ENCODE measurements around the gene MYPOP. TPM values are rescaled to one million over a fixed set of nuclear protein-coding genes. Genes with fewer than 3 reads are reported as not detected.
"Not testable (repeated sequence)": the region's sequence is repeated elsewhere in the genome, so short reads cannot be mapped to it uniquely, and the experiment has no call there.

The MYPOP gene
- total RNA-seq, 1 experiment from 2014 or later = 13.6 TPM

DNA sequence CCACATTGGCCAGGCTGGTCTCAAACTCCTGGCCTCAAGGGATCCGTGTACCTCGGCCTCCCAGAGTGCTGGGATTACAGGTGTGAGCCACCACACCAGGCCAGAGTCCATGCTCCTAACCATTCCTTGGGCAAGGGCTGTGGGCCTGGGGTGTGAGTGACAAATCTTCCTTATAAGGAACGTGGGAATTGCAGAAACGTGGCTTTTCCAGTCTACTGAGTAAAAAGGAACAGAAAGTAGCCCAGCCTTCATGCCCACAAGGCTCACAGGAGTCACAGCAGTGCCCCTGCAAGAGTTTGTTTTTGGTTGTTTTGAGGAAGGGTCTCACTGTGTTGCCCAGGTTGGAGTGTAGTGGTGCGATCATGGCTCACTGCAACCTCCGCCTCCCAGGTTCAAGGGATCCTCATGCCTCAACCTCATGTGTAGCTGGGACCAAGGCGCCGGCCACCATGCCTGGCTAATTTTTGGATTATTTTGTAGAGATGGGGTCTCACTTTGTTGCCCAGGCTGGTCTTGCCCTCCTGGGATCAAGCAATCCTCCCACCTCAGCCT, 5.1 kb downstream of the MYPOP start:
- H3K9me2 ChIP-seq (ENCODE audit: insufficient read depth) = no peaks in the 10 kb centered on the region
- H3K4me3 ChIP-seq = no peak overlapping the region
- no peaks in the 10 kb centered on the region for H3K27me3 ChIP-seq (ENCODE audit: insufficient read depth, low read depth)
- DNase-seq = no peak
- BruUV-seq (replicated peaks) = no TSS peak
- H3K4me1 ChIP-seq (replicated peaks; ENCODE audit: insufficient read depth) = peaks cover 11% of the 10 kb centered on the region
- ChIA-PET POLR2A (ENCODE audit: unreplicated experiment) (interaction anchor here (0.6 kb wide), 1 partner anchor 118 kb away, joined by 3 read pairs; no protein-coding TSS in a partner anchor), CTCF (interaction anchor here (0.6 kb wide), 1 partner anchor 89 kb away, joined by 3 read pairs; no protein-coding TSS in a partner anchor)
- peaks cover 17% of the 10 kb centered on the region for H3K79me2 ChIP-seq (ENCODE audit: low read depth)
- H3K4me2 ChIP-seq = no peak overlapping the region
- H4K20me1 ChIP-seq (ENCODE audit: insufficient read depth) = no peaks in the 10 kb centered on the region
- H3K9me3 ChIP-seq (ENCODE audit: insufficient read depth, low read depth) = no peaks in the 10 kb centered on the region
- peaks cover 19% of the 10 kb centered on the region; the same call in 1 of the 2 replicates for H3F3A ChIP-seq (ENCODE audit: insufficient read depth, low read depth)
- no peak overlapping the region for H3K27ac ChIP-seq
- intact Hi-C loops (cut with micrococcal nuclease; ENCODE audit: unreplicated experiment) = no loop called here
- no peak overlapping the region for H2AFZ ChIP-seq
- no peak for TF ChIP-seq EZH2 (IDR thresholded peaks at IDR 0.05; ENCODE audit: low read depth)
- TF ChIP-seq, protein P1, sequence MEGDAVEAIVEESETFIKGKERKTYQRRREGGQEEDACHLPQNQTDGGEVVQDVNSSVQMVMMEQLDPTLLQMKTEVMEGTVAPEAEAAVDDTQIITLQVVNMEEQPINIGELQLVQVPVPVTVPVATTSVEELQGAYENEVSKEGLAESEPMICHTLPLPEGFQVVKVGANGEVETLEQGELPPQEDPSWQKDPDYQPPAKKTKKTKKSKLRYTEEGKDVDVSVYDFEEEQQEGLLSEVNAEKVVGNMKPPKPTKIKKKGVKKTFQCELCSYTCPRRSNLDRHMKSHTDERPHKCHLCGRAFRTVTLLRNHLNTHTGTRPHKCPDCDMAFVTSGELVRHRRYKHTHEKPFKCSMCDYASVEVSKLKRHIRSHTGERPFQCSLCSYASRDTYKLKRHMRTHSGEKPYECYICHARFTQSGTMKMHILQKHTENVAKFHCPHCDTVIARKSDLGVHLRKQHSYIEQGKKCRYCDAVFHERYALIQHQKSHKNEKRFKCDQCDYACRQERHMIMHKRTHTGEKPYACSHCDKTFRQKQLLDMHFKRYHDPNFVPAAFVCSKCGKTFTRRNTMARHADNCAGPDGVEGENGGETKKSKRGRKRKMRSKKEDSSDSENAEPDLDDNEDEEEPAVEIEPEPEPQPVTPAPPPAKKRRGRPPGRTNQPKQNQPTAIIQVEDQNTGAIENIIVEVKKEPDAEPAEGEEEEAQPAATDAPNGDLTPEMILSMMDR (conservative IDR thresholded peaks at IDR 0.05) = no peak
- peaks cover 16% of the 10 kb centered on the region; the same call in 1 of the 2 replicates for H3K36me3 ChIP-seq (ENCODE audit: low read depth)

GRCh38 chr19:45895983-45896599, 6.3 kb downstream of the MYPOP start:
- H3K27ac ChIP-seq; H2AFZ ChIP-seq; H3K27me3 ChIP-seq (ENCODE audit: insufficient read depth, low read depth); H4K20me1 ChIP-seq (ENCODE audit: insufficient read depth); H3K4me3 ChIP-seq; POLR2A ChIA-PET (ENCODE audit: unreplicated experiment); intact Hi-C loops (cut with micrococcal nuclease; ENCODE audit: unreplicated experiment); H3K9me2 ChIP-seq (ENCODE audit: insufficient read depth); H3K79me2 ChIP-seq (ENCODE audit: low read depth); BruUV-seq (replicated peaks); H3K4me1 ChIP-seq (replicated peaks; ENCODE audit: insufficient read depth); H3K4me2 ChIP-seq; CTCF ChIA-PET; H3K9me3 ChIP-seq (ENCODE audit: insufficient read depth, low read depth); DNase-seq: not testable (repeated sequence)
- Histone ChIP-seq H3K36me3 (ENCODE audit: low read depth) (peaks cover 16% of the 10 kb centered on the region; the same call in 1 of the 2 replicates), H3F3A (ENCODE audit: insufficient read depth, low read depth) (peaks cover 17% of the 10 kb centered on the region; the same call in 1 of the 2 replicates)

DNA sequence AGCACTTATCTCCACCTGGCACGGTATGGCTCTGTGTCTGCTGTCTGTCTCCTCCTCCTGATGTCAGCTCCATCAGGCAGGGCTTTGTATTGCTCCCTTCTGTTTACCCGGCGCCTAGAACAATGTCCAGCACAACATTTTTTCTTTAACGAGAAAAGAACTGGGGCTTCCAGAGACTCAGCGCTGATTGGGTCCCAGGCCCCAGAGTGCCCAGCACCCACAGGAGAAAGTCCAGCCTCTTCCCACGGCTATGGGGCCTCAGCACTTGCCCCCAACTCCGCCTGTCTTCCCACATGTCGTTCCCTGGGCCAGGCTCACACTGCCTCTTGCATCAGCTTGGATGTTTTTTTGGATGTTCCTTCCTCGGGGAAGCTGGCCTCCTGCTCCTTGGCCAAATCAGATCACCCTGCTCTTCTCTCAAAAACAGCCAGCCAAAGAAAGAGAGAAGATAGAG, 6.9 kb downstream of the MYPOP start:
- Histone ChIP-seq H3K9me3 (ENCODE audit: insufficient read depth, low read depth) (no peaks in the 10 kb centered on the region), H3K36me3 (ENCODE audit: low read depth) (peaks cover 13% of the 10 kb centered on the region; the same call in 1 of the 2 replicates), H4K20me1 (ENCODE audit: insufficient read depth) (no peaks in the 10 kb centered on the region), H3K27me3 (ENCODE audit: insufficient read depth, low read depth) (no peaks in the 10 kb centered on the region), H3F3A (ENCODE audit: insufficient read depth, low read depth) (peaks cover 12% of the 10 kb centered on the region; the same call in 1 of the 2 replicates), H2AFZ (no peak overlapping the region), H3K4me1 (replicated peaks; ENCODE audit: insufficient read depth) (peaks cover 1% of the 10 kb centered on the region; the same call in 1 of the 2 replicates), H3K27ac (no peak overlapping the region), H3K4me3 (no peak overlapping the region), H3K9me2 (ENCODE audit: insufficient read depth) (no peaks in the 10 kb centered on the region), H3K79me2 (ENCODE audit: low read depth) (peaks cover 7% of the 10 kb centered on the region; the same call in 1 of the 2 replicates), H3K4me2 (no peak overlapping the region)
- intact Hi-C loops (cut with micrococcal nuclease; ENCODE audit: unreplicated experiment) = no loop called here
- TF ChIP-seq, protein P1 (conservative IDR thresholded peaks at IDR 0.05) = no peak
- TF ChIP-seq EZH2 (IDR thresholded peaks at IDR 0.05; ENCODE audit: low read depth) = no peak
- ChIA-PET CTCF (no interaction called here), POLR2A (ENCODE audit: unreplicated experiment) (no interaction called here)
- no TSS peak for BruUV-seq (replicated peaks)
- DNase-seq = no peak
